OCI-LY3 (cell line): Measurements from ENCODE around the gene HSD17B11.
"Not testable (repeated sequence)": the region's sequence is repeated elsewhere in the genome, so short reads cannot be mapped to it uniquely, and the experiment has no call there.

Experiments
- H2AFZ ChIP-seq: fragments of 200-600, 300-600 bp; shearing (Covaris generic); 2 replicates; pipeline ENCODE4 v1.6.0; 2014; ENCODE audit warnings: antibody characterized with exemption, low read depth, low read length
- H3K27ac ChIP-seq: fragments of 200-600, 300-600 bp; sonication (generic); 2 replicates; pipeline ENCODE4 v1.5.1; 2014; ENCODE audit warnings: mild to moderate bottlenecking, low read length, moderate library complexity, mixed read lengths
- H3K27me3 ChIP-seq: fragments of 200-600, 300-600 bp; sonication (generic); 2 replicates; pipeline ENCODE4 v1.6.1; 2014; ENCODE audit warnings: low read depth, low read length, mixed read lengths
- H3K36me3 ChIP-seq: fragments of 200-600, 300-600 bp; sonication (generic); replicated peaks from 2 replicates; pipeline ENCODE3; 2014; ENCODE audit warnings: low read depth, low read length, mixed read lengths
- H3K4me1 ChIP-seq: fragments of 300-600, 200-600 bp; sonication (generic); 2 replicates; pipeline ENCODE4 v1.6.1; 2014; ENCODE audit warnings: low read length, mixed read lengths
- H3K4me2 ChIP-seq: fragments of 200-600, 300-600 bp; sonication (generic); 2 replicates; pipeline ENCODE4 v1.6.1; 2014; ENCODE audit warnings: low read length, mixed read lengths
- H3K4me3 ChIP-seq: fragments of 300-600, 200-600 bp; sonication (generic); 2 replicates; pipeline ENCODE4 v1.5.1; 2014; ENCODE audit warnings: antibody characterized with exemption, mild to moderate bottlenecking, low read length, moderate library complexity
- H3K79me2 ChIP-seq: fragments of 300-600, 200-600 bp; shearing (Covaris generic); 2 replicates; pipeline ENCODE4 v1.6.1; 2014; ENCODE audit warnings: mild to moderate bottlenecking, low read length, mixed read lengths
- H3K9ac ChIP-seq: fragments of 300-600, 200-600 bp; shearing (Covaris generic); 2 replicates; pipeline ENCODE4 v1.6.0; 2014; ENCODE audit warnings: mild to moderate bottlenecking, low read length, moderate library complexity
- H3K9me3 ChIP-seq: fragments of 200-600, 300-600 bp; shearing (Covaris generic); 2 replicates; pipeline ENCODE4 v1.6.1; 2014; ENCODE audit warnings: low read length, mixed read lengths; ENCODE audit not compliant: insufficient read depth
- H4K20me1 ChIP-seq: fragments of 200-600, 300-600 bp; sonication (generic); 2 replicates; pipeline ENCODE4 v1.6.1; 2016; ENCODE audit warnings: low read length, mixed read lengths; ENCODE audit not compliant: insufficient read depth
- CTCF ChIP-seq: fragments of 200-600, 300-600 bp; sonication (generic); IDR thresholded peaks from 2 replicates; pipeline ENCODE4 v1.5.1; 2014; ENCODE audit warnings: antibody characterized with exemption, low read length, low read depth
- EZH2phosphoT487 ChIP-seq: fragments of 200-600 bp; shearing (Covaris generic); IDR thresholded peaks from 2 replicates; pipeline ENCODE4 v1.6.1; 2018; ENCODE audit warnings: antibody characterized with exemption, mixed run types, low read depth

HSD17B11 gene

GRCh38 chr4:87388901-87389300 lies 2.1 kb downstream of the HSD17B11 start:
- H3K9ac ChIP-seq, result no peak overlapping the region
- no peak for TF ChIP-seq CTCF
- TF ChIP-seq EZH2phosphoT487, result no peak
- H3K79me2 ChIP-seq, result peaks cover 37% of the 10 kb centered on the region

GRCh38 chr4:87387237-87387636 lies 3.8 kb downstream of the HSD17B11 start:
- no peak overlapping the region for H3K9ac ChIP-seq
- H3K27ac ChIP-seq, result no peak overlapping the region
- H3K9me3 ChIP-seq, result no peaks in the 10 kb centered on the region
- 0 out of 2 replicates have a peak, but pooled peaks cover 11% of the 10 kb centered on the region for H3K4me1 ChIP-seq
- H2AFZ ChIP-seq, result no peak overlapping the region
- peaks cover 3% of the 10 kb centered on the region; the same call in 1 of the 2 replicates for H3K27me3 ChIP-seq
- H3K4me2 ChIP-seq, result no peak overlapping the region
- H4K20me1 ChIP-seq, result no peaks in the 10 kb centered on the region
- TF ChIP-seq CTCF (no peak), EZH2phosphoT487 (no peak)
- peaks cover 37% of the 10 kb centered on the region for H3K79me2 ChIP-seq
- H3K4me3 ChIP-seq, result no peak overlapping the region
- H3K36me3 ChIP-seq, result no peaks in the 10 kb centered on the region

More at GRCh38 chr4:87388901-87389300, 2.1 kb downstream of the HSD17B11 start:
- no peaks in the 10 kb centered on the region for H3K9me3 ChIP-seq
- no peak overlapping the region for H3K4me2 ChIP-seq
- 0 out of 2 replicates have a peak, but pooled peaks cover 11% of the 10 kb centered on the region for H3K4me1 ChIP-seq
- no peaks in the 10 kb centered on the region for H4K20me1 ChIP-seq
- no peak overlapping the region for H3K4me3 ChIP-seq
- H3K27ac ChIP-seq, result no peak overlapping the region
- H3K27me3 ChIP-seq, result peaks cover 9% of the 10 kb centered on the region; the same call in 1 of the 2 replicates
- no peak overlapping the region for H2AFZ ChIP-seq
- H3K36me3 ChIP-seq, result no peaks in the 10 kb centered on the region

GRCh38 chr4:87384466-87385132 lies 6.4 kb downstream of the HSD17B11 start:
- not testable (repeated sequence) for H4K20me1 ChIP-seq, H3K4me2 ChIP-seq, H3K27ac ChIP-seq, H3K9me3 ChIP-seq, H2AFZ ChIP-seq, H3K9ac ChIP-seq, H3K27me3 ChIP-seq, H3K36me3 ChIP-seq, H3K4me3 ChIP-seq, H3K4me1 ChIP-seq
- peaks cover 30% of the 10 kb centered on the region for H3K79me2 ChIP-seq

GRCh38 chr4:87382931-87383330 lies 8.1 kb downstream of the HSD17B11 start:
- Histone ChIP-seq H3K27me3 (no peaks in the 10 kb centered on the region), H3K9ac (no peak overlapping the region), H4K20me1 (no peaks in the 10 kb centered on the region), H3K27ac (no peak overlapping the region), H3K36me3 (no peaks in the 10 kb centered on the region), H3K4me1 (no peaks in the 10 kb centered on the region), H3K79me2 (peaks cover 17% of the 10 kb centered on the region), H3K4me2 (no peak overlapping the region), H3K9me3 (no peaks in the 10 kb centered on the region), H2AFZ (no peak overlapping the region), H3K4me3 (no peak overlapping the region)
- TF ChIP-seq EZH2phosphoT487, result no peak

- H3K4me1 ChIP-seq, result no peaks in the 10 kb centered on the region
- no peak overlapping the region for H3K4me3 ChIP-seq
- no peak overlapping the region for H3K27ac ChIP-seq
- H3K9ac ChIP-seq, result no peak overlapping the region
- H3K36me3 ChIP-seq, result no peaks in the 10 kb centered on the region
- no peaks in the 10 kb centered on the region for H3K27me3 ChIP-seq
- no peak for TF ChIP-seq CTCF
- TF ChIP-seq EZH2phosphoT487, result no peak
- no peaks in the 10 kb centered on the region for H4K20me1 ChIP-seq
- peaks cover 11% of the 10 kb centered on the region for H3K79me2 ChIP-seq
- H3K9me3 ChIP-seq, result no peaks in the 10 kb centered on the region
- no peak overlapping the region for H3K4me2 ChIP-seq
- H2AFZ ChIP-seq, result no peak overlapping the region
Observed at GRCh38 chr4:87382116-87382515, 8.9 kb downstream of the HSD17B11 start.
